ENCODE results near the gene ANKFY1. TPM values are rescaled to one million over a fixed set of nuclear protein-coding genes. Genes with fewer than 3 reads are reported as not detected.

The ANKFY1 gene
- total RNA-seq, 4 donors from 2014 or later = 53.0 to 69.9 (median 54.7) TPM

DNA sequence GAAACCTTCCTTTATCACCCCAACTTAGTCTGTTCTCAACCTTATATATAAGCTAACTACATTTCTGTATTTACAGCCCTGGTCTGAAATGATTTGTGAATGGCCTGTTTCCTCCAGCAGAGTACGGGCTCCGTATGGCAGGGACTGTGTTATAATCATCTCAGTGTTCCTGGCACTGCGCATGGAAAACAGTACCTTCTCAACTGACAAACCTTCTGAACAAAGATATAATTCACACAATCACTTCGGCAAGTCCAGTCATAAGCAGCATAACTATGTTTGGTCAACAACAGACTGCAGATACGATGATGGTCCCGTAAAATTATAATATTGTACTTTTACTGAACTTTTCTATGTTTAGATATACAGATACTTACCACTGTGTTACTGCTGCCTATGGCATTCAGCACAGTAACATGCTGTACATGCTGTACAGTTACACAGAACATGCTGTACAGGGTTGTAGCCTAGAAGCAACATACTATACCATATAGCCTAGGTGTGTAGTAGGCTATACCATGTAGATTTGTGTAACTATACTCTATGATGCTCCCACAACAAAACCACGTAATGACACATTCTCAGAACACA, 30.0 kb downstream of the ANKFY1 start:
- no peaks in the 10 kb centered on the region for H3K9me3 ChIP-seq
- H3K4me1 ChIP-seq = peaks cover 24 to 54% (median 40%) of the 10 kb centered on the region in 4 donors
- peak; percentile 42 for DNase-seq
- H3K4me3 ChIP-seq = no peak overlapping the region
- TF ChIP-seq POLR2A (IDR thresholded peaks at IDR 0.05) (no peak), POLR2AphosphoS5 (IDR thresholded peaks at IDR 0.05) (peak; percentile 34 to 72 (median 59)), EP300 (IDR thresholded peaks at IDR 0.05; ENCODE audit: low read depth) (peak; percentile 63)
- in situ Hi-C loops (cut with MboI; ENCODE audit: low pct_ligation_motif_present in 1 of 4, low pct_unique_long_range_greater_than_20kb in 1 of 4, low sequenced_read_pairs in 3 of 4) = no loop called here
- peaks cover 0 to 6% (median 1%) of the 10 kb centered on the region in 4 donors for H3K36me3 ChIP-seq
- H3K27me3 ChIP-seq = no peaks in the 10 kb centered on the region
- 56 to 89% methylated on average over 1 to 7 of the region's 7 CpGs for WGBS, 2 donors (ENCODE audit: low coverage in 1 of 2)
- peak overlapping the region; percentile 75 to 86 (median 83) for H3K27ac ChIP-seq
- intact Hi-C loops (cut with DNase I; ENCODE audit: low total_unique reads) = no loop called here

DNA sequence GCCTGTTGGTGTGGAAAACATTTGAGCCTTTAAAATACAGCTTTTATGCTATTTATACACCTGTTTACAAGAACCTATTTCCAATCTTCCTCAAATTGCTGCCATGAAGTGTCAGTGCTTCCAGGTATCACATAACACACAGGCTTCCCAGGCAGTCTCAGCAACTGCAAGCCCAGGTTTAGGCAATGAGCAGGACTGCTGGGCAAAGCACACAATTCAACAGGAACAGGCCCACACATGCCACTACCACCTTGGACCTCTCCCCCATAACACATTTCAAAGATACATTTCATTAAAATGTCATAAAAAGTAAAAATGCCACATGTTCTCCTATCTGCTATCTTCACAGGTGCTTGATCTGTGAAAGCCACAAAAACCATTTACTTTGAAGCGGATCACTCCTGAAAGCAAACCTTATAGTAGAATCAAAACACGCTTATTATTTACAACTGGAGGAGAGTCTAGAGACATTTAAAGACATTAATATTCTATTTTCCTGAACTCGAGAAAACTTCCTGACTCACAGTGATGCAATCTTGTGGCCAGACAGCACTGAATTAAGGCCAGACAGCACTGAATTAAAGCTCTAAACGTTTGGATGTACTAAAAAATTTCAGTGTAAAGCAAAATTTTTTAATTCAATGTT, 31.5 kb downstream of the ANKFY1 start:
- TF ChIP-seq POLR2AphosphoS5 (IDR thresholded peaks at IDR 0.05) (no peak), POLR2A (IDR thresholded peaks at IDR 0.05) (no peak), CTCF (IDR thresholded peaks at IDR 0.05) (no peak), EP300 (IDR thresholded peaks at IDR 0.05; ENCODE audit: low read depth) (no peak)
- WGBS, 2 donors (ENCODE audit: low coverage in 1 of 2) = 54 to 68% methylated on average over 4 of the region's 4 CpGs
- Histone ChIP-seq H3K36me3 (peaks cover 0 to 6% (median 0%) of the 10 kb centered on the region in 4 donors), H3K27ac (peak overlapping the region; percentile 75 to 86 (median 83)), H3K27me3 (no peaks in the 10 kb centered on the region), H3K4me3 (no peak overlapping the region), H3K4me1 (peaks cover 28 to 67% (median 45%) of the 10 kb centered on the region in 4 donors), H3K9me3 (no peaks in the 10 kb centered on the region)
- intact Hi-C loops (cut with DNase I; ENCODE audit: low total_unique reads) (no loop called here), in situ Hi-C loops (cut with MboI; ENCODE audit: low pct_ligation_motif_present in 1 of 4, low pct_unique_long_range_greater_than_20kb in 1 of 4, low sequenced_read_pairs in 3 of 4) (no loop called here)
- DNase-seq = no peak

DNA sequence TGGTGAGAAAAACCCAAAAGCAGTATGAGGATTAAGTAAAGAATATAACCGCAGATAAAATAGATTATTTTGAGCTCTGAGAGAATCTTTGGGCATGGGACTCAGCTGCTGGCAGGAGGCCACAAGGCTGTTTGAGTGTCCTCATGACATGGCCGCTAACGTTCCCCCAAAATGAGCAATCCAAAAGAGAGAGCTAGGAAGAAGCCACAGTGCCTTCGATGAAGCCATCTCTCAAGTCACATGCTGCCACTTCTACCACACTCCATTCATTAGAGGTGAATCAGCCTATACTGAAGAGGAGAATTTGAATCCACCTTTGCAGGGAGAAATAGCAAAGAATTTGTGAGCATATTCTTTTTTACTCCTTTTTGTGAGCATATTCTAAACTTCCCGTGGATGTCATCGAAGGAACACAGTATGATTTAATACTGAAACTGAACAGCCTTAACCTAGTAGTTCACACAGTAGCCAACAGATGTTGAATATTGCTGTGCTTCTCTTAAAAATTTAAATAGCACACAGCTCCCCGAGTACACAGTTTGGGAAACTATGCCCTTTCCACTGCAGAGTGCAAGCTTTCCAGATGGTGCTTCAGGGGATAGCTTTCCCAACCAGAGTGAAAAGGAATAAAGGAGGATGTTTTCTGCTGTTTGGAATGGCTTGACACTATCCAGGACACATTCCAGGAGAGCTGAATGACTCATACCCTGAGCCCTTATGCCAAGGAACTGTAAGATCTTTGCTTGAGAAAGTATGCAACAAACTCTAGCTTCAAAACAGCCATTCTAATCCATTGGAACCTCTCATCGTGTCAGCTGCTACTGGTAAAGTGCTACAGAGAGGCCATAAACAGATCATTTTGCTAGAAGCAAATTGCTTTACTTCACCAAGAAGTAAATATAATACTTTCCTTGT, 33.9 kb downstream of the ANKFY1 start:
- in situ Hi-C loops (cut with MboI; ENCODE audit: low pct_ligation_motif_present in 1 of 4, low pct_unique_long_range_greater_than_20kb in 1 of 4, low sequenced_read_pairs in 3 of 4) = loop anchor here in 1 of 4 donors (10.0 kb wide), 1 partner anchor 185 kb away; no protein-coding TSS in a partner anchor
- Histone ChIP-seq H3K4me1 (peaks cover 28 to 69% (median 43%) of the 10 kb centered on the region in 4 donors), H3K27ac (peak overlapping the region; percentile 75 to 86 (median 83)), H3K27me3 (no peaks in the 10 kb centered on the region), H3K36me3 (peaks cover 0 to 6% (median 0%) of the 10 kb centered on the region in 4 donors), H3K4me3 (no peak overlapping the region), H3K9me3 (no peaks in the 10 kb centered on the region)
- TF ChIP-seq POLR2A (IDR thresholded peaks at IDR 0.05) (no peak), EP300 (IDR thresholded peaks at IDR 0.05; ENCODE audit: low read depth) (peak; percentile 92), CTCF (IDR thresholded peaks at IDR 0.05) (no peak), POLR2AphosphoS5 (IDR thresholded peaks at IDR 0.05) (peak; percentile 96 to 98 (median 97))
- intact Hi-C loops (cut with DNase I; ENCODE audit: low total_unique reads) = no loop called here
- 40 to 50% methylated on average over 7 to 8 of the region's 8 CpGs for WGBS, 2 donors (ENCODE audit: low coverage in 1 of 2)
- peak; percentile 34 for DNase-seq

DNA sequence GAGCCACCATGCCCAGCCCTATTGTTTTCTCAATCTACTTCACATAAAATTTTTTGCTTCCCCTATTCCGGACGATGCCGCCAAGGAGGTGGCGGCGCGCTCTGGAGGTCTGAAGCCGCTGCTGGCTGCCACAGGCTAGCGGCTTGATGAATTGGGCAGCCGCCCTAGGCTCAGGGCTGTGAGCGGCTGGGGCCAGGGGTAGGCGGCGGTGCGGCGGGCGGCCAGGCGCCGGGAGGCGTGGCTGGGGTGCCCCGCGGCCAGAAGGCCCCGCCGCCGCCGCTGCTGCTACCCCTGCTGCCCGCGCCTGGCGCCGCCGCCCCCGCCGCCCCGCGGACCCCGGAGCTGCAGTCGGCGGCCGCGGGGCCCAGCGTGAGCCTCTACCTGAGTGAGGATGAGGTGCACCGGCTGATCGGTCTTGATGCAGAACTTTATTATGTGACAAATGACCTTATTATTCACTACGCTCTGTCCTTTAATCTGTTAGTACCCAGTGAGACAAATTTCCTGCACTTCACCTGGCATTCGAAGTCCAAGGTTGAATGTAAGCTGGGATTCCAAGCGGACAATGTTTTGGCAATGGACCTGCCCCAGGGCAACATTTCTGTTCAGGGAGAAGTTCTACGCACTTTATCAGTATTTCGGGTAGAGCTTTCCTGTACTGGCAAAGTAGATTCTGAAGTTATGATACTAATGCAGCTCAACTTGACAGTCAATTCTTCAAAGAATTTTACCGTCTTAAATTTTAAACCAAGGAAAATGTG, 41.7 kb downstream of the ANKFY1 start:
- no peak for DNase-seq
- peaks cover 7 to 24% (median 18%) of the 10 kb centered on the region in 4 donors for H3K4me1 ChIP-seq
- 93 to 100% methylated on average over 1 to 35 of the region's 47 CpGs for WGBS, 2 donors (ENCODE audit: low coverage in 1 of 2)
- no peak overlapping the region for H3K4me3 ChIP-seq
- H3K27me3 ChIP-seq = no peaks in the 10 kb centered on the region
- H3K36me3 ChIP-seq = no peaks in the 10 kb centered on the region
- TF ChIP-seq EP300 (IDR thresholded peaks at IDR 0.05; ENCODE audit: low read depth) (no peak), POLR2AphosphoS5 (IDR thresholded peaks at IDR 0.05) (no peak), POLR2A (IDR thresholded peaks at IDR 0.05) (no peak), CTCF (IDR thresholded peaks at IDR 0.05) (no peak)
- in situ Hi-C loops (cut with MboI; ENCODE audit: low pct_ligation_motif_present in 1 of 4, low pct_unique_long_range_greater_than_20kb in 1 of 4, low sequenced_read_pairs in 3 of 4) (loop anchor here in 1 of 4 donors (10.0 kb wide), 1 partner anchor 193 kb away; no protein-coding TSS in a partner anchor), intact Hi-C loops (cut with DNase I; ENCODE audit: low total_unique reads) (no loop called here)
- H3K9me3 ChIP-seq = no peaks in the 10 kb centered on the region
- H3K27ac ChIP-seq = peak overlapping the region; percentile 76 to 84 (median 78)
